Right ventricle myocardium superior (tissue), 1 donor: Measurements from ENCODE around the gene WDR27. TPM values are rescaled to one million over a fixed set of nuclear protein-coding genes. Genes with fewer than 3 reads are reported as not detected.
"Not testable (repeated sequence)": the region's sequence is repeated elsewhere in the genome, so short reads cannot be mapped to it uniquely, and the experiment has no call there.

Experiments
- ATAC-seq: fragments of 200-7000 bp; cut with Tn5 transposase; one replicate; pipeline ENCODE4 v1.9.1; 2020; ENCODE audit warnings: mild to moderate bottlenecking; ENCODE audit not compliant: poor library complexity
- DNase-seq: peaks from one replicate; pipeline ENCODE4 v3.0.0-alpha.2; 2020
- intact Hi-C: fragments of 100-400 bp; cut with DNase I; formaldehyde crosslinking; loops from one replicate; pipeline ENCODE4 v1.11.2; 2022
- total RNA-seq: library from RNA; stranded (reverse); fragmentation: NEBNext Ultra II Directional; extraction: Animal tissue kit (Norgen Biotek cat#: 25700); gene quantifications from one replicate; pipeline ENCODE4 v1.2.1, GENCODE V29; 2021
- donor health status: DM: no; HTN: yes; CAD: no; lungs with severe emphysema.

The WDR27 gene
- total RNA-seq, 1 donor from 2014 or later = 9.0 TPM

DNA sequence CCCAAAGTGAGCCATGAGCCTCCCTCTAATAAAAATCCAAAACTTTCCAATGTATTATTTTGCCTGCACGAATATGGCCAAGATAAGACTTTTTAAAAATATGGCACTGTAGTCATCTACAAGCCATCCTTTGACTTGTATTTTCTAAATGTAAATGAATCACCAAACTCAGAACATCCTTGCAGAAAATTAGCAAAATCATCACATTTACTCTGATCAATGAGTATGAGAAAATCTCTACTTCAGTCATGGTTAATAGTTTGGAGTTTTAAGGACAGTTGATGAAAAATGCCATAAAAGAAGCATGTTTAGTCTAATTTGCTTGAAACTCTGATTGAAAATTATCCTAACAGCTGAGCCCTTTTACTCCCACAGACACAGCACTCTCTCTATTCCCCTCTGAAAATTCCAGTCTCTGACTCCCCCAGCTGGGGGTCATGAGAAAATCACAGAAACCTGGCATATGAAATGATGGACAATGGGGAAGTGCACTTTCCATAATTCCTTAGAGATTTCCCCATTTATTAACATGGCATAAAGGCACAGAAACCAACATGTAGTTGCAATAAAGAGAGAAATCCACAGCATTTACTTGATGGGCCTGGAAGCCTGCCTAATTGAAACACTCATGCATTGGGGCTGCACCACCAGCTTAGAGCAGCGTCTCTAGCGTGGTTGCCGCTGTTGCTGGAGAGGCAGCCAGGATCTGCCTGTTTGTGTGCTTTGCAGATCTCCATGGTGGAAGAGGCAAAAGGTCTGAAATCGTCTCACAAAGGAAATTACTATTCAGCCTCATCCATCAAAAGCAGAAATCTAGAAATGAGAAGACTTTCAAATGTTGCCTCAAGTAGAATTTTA, 214.0 kb downstream of the WDR27 start:
- ATAC-seq (no peak), DNase-seq (no peak)
- intact Hi-C loops = no loop called here

DNA sequence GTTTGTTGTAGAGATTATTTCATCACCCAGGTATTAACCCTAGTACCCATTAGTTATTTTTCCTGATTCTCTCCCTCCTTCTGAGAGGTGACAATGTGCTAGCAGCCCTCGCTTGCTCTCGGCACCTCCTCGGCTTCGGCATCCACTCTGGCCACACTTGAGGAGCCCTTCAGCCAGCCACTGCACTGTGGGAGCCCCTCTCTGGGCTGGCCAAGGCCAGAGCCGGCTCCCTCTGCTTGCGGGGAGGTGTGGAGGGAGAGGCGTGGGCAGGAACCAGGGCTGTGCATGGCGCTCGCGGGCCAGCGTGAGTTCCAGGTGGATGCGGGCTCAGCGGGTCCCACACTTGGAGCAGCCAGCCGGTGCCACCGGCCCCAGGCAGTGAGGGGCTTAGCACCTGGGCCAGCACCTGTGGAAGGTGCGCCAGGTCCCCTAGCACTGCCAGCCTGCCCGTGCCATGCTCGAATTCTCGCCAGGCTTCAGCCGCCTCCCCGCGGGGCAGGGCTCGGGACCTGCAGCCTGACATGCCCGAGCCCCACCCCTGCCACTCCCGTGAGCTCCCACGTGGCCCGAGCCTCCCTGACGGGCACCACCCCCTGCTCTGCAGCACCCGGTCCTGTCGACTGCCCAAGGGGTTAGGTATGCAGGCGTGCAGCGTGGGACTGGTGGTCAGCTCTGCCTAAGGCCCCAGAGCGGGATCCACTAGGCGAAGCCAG, 221.9 kb downstream of the WDR27 start:
- intact Hi-C loops = no loop called here
- DNase-seq (no peak), ATAC-seq (no peak)

DNA sequence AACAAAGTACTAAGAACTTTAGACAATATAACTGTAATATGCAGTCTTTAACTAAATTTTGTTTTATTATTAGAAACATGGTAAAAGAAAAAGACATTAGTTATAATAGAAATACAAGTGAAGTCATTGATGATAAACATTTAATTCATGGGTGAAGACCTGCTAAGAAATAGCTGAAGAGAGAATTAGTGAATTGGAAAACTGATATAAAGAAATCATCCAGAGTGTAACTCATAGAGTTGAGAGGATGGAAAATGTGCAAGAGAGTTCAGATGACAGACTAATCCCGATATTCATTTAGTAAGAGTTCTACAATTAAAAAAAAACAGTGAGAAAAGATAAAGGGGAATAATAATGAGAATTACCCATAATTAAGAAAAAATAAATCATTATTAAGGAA, 227.5 kb downstream of the WDR27 start:
- DNase-seq (no peak), ATAC-seq (no peak)
- intact Hi-C loops = no loop called here

DNA sequence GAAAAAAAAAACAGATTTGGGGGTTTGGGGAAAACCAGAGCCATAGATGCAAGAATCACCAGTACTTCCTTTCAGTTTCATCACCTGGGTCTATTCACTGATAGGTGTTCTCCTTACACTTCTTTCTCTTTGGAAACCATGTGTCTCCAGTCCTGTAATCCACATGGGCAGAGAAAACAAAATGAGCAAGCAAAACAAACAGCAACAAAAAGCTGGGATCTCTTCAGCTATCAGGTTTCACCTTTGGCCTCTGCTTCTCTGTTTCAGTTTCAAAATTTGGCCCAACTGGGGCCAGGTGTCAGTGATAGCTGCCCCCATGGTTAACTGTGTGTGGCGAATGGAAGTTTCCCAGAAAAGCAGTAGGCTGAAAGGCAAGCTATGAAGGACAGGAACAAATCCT, 228.2 kb downstream of the WDR27 start:
- DNase-seq (no peak), ATAC-seq (no peak)
- intact Hi-C loops = no loop called here

DNA sequence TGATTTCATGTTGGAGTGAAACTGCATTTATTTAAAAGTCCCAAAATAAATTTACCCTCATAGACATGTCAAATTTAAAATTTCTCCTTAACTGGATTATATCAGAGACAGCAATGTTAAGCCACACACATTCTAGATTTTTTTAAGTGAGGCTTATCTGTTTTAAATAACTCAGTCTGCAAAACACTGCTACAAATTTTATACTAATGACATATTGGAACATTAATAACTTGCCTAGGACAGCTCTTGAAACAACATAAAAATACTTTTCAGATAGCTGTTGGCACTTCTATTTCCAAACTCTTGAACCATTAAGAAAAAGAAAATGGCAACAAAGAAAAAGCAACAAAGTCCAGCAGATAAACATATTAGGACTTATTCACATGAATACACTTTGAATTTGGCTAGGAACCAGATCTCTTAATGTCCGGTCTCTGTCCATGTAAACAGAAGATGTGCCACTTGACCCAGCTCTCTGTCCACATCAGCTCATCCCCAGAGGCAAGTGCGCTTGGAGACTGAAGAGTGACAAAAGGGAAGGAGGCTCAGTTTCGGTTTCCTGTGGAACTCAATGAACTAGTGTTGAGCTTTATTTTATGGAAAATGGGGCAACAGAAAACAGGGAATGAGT, 228.9 kb downstream of the WDR27 start:
- no peak for DNase-seq
- intact Hi-C loops = no loop called here
- peak; percentile 36 for ATAC-seq

DNA sequence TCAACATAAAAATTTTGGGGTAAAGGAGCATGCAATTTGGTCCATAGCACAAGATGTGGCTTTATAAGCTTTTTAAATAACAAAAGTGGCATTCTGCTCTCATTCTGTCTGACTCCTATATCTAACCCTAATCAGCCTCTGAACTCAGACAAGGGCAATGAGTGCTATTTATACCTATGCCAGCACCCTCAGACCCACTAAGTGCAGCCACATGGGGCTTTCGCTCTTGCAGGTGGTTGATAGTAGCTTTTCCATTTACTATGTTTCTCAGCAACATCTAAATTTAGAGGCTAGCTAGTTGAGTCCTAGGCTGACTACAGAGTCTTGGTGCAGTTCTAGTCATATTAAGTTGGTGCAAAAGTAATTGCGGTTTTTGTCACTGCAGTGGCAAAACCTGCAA, 231.0 kb downstream of the WDR27 start:
- DNase-seq (no peak), ATAC-seq (no peak)
- intact Hi-C loops = no loop called here

DNA sequence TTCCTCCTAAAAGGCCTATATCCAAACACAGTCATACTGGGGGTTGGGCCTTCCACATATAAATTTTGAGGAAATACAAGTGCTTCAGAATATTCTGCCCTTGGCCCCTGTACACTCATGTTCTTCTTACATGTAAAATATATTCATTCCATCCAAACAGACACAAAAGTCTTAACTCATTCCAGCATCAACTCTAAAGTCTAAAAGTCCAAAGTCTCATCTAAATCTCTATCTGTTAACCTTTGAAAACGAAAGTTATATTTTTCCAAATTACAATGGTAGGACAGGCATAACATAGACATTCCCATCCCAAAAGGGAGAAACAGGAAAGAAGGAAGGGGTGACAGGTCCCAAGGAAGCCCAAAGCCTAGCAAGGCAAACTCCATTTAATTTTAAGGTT, 232.8 kb downstream of the WDR27 start:
- no peak for ATAC-seq
- intact Hi-C loops = no loop called here

DNA sequence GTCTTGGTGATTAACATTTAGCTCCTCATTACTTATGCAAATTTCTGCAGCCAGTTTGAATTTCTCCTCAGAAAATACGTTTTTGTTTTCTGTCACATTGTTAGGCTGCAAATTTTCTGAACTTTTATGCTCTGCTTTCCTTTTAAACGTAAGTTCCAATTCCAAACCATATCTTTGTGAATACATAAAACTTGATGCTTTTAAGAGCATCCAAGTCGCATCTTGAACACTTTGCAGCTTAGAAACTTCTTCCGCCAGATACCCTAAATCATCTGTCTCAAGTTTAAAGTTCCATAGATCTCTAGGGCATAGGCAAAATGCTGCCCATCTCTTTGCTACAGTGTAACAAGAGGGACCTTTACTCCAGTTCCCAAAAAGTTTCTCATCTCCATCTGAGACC, 234.1 kb downstream of the WDR27 start:
- intact Hi-C loops, DNase-seq, ATAC-seq: not testable (repeated sequence)

More for the DNA sequence above, 232.8 kb downstream of the WDR27 start:
- no peak for DNase-seq

DNA sequence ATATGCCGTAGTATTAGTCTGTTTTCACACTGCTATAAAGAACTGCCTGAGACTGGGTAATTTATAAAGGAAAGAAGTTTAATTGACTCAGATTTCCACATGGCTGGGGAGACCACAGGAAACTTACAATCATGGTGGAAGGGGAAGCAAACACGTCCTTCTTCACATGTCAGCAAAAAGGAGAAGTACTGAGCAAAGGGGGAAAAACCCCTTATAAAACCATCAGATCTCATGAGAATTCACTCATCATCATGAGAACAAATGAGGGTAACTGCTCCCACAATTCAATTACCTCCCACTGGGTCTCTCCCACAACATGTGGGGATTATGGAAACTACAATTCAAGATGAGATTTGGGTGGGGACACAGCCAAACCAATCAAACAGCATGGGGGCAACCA, 235.6 kb downstream of the WDR27 start:
- intact Hi-C loops, DNase-seq, ATAC-seq: not testable (repeated sequence)

DNA sequence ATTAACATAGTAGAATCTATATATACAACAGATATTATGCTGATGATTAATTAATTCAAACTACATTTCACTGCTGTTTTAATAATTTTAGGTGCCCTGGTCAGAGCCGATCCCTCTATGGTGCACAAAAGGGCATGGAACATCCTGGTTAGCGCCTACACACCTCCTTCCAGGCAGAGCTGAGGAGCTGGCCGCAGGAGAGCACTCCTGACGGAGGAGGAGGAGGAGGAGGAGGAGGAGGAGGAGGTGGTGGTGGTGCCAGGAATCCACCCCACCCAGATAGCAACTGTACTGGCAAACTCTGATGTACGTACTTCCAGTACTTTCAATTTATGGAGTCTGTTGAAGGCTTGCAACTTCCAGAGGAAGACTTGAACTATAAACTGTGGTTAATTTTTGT, 244.1 kb downstream of the WDR27 start:
- no peak for DNase-seq
- no peak for ATAC-seq
- intact Hi-C loops = no loop called here

DNA sequence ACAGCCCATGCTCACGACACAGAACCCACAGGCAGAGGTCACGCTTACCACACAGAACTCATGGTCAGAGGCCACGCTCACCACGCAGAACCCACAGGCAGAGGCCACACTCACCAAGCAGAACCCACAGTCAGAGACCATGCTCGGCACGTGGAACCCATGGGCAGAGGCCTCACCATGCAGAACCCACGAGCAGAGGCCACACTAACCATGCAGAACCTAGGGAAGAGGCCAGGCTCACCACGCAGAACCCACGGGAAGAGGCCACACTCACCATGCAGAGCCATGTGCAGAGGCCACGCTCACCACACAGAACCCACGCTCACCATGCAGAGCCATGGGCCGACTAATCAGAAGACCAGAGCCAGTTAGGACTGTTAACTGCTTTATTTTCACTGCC, 245.0 kb downstream of the WDR27 start:
- DNase-seq (no peak), ATAC-seq (no peak)
- intact Hi-C loops = no loop called here

DNA sequence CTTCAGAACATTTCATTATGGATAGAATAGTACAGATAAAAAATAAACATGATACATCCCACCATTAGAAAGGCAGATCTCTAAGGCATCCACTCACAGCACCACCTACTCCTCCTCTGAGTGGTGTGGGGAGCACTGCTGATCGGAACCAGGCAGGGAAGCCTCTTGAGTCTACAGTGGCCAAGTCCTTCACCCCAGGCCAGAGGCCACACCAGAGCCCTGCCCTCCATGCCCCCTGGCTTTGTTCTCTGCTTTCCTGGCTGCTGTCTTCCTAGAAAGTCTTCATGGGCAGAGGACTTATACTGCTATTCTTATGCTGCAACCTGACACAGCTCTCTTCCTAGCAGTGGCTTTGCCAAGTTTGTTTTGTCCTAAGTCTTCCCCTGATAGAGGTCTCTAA, 246.4 kb downstream of the WDR27 start:
- no peak for DNase-seq

DNA sequence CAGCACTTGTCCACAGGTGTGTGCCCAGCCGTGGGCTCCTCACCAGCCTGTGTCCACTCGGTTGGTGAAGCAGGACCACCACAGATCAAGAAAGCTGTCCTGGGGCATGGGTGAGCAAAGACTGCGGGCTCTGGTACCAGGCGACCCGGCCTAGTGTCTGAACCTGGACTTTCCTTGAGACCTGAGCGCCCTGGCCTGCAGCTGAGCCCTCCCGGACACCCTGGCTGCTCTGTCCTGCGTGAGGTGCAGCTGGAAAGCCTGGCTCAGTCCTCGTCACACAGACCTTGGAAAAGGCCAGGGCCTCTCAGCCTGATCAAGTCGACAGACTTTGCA, 247.0 kb downstream of the WDR27 start:
- intact Hi-C loops = no loop called here
- ATAC-seq (no peak), DNase-seq (no peak)

More for the DNA sequence above, 246.4 kb downstream of the WDR27 start:
- intact Hi-C loops = no loop called here
- ATAC-seq = no peak

DNA sequence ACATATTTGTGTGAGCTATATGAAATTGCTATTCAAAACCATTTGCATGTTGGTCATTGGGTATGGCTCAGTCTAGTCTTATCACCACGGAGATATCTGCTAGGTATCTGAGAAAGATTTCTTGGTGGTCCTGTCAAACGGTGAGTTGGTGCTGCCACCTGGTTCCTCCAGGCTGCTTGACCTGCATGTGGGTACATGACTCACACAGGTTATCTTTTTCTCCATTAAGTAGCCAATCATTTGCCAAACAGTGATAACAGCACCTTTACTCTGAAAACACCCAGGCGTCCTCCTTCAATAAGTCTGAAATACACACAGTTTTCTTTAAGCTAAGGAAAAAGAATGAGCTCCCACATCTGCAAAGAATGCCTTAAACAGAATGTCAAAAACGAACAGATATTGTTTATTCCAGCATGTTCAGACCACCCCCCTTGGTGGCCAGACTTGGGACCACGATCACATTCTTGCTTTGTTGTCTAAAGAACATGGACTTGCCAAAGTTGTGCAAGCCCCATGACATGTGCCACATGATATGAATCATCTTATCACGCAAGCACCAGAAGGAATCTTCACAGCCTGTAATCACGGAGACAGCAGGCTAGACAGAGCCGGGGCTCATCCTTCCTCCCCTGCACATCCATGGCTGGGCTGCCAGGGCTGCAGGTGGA, 247.5 kb downstream of the WDR27 start:
- ATAC-seq (no peak), DNase-seq (no peak)
- intact Hi-C loops = no loop called here

DNA sequence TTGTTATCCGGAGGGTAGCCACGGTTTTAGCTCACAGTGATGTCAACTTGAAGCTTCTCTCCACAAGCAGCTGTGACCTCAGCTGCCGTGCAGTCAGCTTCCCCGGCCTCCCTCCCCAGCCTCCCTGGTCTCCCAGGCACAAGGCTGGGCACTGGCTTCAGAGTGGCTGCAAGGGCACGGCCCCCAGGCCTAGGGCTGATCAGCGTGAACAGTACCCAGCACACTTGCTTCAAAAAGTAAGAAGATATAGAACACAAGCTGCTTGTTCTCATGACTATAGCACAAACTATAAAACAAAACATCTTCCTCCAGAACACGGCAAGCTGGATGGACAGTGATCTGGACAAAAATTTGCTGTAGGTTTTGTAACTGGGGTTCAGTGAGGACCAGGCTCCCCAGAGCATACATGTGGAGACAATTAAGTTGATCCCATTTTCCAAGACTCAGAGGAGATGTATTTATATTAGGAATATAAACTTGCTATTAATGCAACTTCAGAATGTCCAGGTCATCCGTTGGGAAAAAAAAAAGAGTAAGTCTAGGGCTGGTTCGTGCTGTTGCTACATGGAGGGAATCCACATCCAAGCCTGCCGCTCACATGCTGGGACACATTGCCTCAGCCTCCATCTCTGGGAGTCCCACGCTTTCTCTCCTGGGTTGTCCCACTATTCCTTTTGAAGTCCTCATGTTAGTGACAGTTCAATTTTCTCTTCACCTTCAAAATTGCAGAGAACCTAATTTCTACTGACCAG, 248.8 kb downstream of the WDR27 start:
- DNase-seq = no peak
- ATAC-seq = no peak
- intact Hi-C loops = no loop called here

DNA sequence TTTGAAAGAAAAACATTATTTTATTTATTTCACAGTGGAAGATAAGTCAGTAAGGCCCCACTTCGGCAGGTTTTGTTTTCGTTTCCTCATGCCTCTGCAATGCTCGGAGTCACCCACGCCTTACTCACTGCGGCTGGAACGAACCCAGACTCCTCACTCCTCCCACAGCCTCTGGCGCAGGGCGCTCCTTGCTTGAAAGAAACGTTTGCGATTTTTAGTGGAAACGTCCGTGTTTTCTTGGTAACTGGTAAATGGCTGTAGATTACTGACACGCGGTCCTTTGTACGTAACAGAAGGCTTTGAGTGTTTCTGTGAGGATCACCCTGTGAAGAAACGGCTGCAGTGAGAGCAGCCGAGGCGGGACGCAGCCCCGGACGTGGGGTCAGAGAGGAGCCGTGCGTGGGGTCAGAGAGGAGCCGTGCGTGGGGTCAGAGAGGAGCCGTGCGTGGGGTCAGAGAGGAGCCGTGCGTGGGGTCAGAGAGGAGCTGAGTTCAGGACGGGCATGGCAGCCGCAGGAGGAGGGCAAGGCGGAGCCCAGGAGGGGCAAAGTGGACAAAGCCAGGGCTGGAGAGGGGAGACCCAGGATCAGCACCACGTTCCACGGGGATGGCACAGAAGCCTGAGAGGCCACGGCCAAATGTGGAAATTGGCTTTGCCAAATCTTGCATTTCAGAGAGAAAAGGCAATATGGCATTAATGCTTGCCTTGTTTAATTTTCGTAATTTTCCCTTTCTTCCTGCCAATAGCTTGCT, 249.5 kb downstream of the WDR27 start:
- intact Hi-C loops = no loop called here
- DNase-seq = peak; percentile 78
- peak; percentile 95 for ATAC-seq

DNA sequence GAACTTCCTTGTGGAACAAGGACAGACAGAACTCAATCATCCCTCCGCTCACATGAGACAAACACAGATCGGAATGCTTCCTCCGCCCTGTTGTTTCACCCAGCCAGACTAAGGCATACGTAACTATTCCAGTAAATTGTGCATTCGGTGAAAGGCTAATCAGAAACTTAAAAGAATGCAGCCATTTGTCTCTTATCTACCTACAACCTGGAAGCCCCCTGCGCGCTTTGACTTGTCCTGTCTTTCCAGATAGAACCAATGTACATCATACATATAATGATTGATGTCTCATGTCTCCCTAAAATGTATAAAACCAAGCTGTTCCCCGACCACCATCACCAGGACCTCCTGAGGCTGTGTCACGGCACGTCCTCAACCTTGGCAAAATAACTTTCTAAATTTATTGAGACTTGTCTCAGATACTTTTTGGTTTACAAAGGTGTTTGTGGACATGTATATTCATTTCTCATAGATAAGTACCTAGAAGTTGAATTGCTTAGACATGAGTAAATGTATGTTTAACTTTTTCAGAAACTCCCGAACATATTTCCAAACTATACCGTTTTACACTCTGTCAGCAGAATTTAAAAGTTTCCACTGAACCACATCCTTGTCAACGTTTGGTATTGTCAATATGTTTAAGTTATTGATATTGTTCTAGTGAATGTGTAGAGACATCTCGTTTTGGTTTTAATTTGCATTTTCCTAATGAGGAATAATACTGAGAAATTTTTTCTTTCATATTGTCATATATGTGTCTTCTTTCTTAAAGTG, 250.6 kb downstream of the WDR27 start:
- no peak for ATAC-seq
- DNase-seq = no peak

More for the DNA sequence above, 250.6 kb downstream of the WDR27 start:
- intact Hi-C loops = no loop called here
